ENCODE data around the gene FBXW11.

DNA sequence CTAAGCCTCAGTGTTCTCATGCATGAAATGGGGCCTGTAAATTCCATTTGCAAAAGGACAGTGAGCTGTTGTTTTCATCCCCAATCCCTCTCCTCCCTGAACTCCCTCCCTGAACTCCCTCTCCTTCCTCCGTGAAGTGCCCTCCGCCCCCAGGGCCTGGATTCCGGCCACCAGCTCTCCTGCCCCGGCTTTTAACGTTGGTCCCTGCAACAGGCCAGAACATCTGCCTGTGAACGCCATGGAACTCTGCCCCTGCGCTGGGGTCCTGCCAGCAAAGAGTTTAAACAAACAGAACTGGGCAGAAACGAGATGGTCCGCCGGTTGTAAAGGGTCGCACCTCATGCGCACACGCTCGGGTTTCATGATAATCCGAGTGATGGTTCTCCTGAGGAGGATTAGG lies 158.4 kb downstream of the FBXW11 start:
- TF ChIP-seq POLR2A (IDR thresholded peaks at IDR 0.05; ENCODE audit: low read length) (no peak), GATA1 (IDR thresholded peaks at IDR 0.05; ENCODE audit: low read depth, low read length) (no peak)

Data from erythroblast (primary cell).